HepG2 (cell line): ENCODE measurements around the gene PAQR6. TPM values are rescaled to one million over a fixed set of nuclear protein-coding genes. Genes with fewer than 3 reads are reported as not detected.

ENCODE experiments used
- ATAC-seq: fragments of 200-7000 bp; cut with Tn5 transposase; 3 replicates; pipeline ENCODE4 v1.9.1; 2020; ENCODE audit warnings: mild to moderate bottlenecking, moderate library complexity
- BruUV-seq: library from RNA; stranded (reverse); fragments of 400-500 nt; replicated peaks from 2 replicates; lab custom pipeline; 2021; lab: Mats Ljungman, UMichigan
- CTCF ChIA-PET: fragments of 300-600 bp; formaldehyde crosslinking; extraction: SDS; loops from one replicate; lab custom pipeline; 2021; ENCODE audit warnings: low total read pairs, inconsistent platforms, low intra/inter-chr PET ratio; lab: Yijun Ruan, JAX
- POLR2A ChIA-PET: fragments of 350-600 bp; sonication (Branson Sonifier 250); formaldehyde crosslinking; loops from one replicate; lab custom pipeline; 2020; ENCODE audit warnings: antibody characterized with exemption, inconsistent platforms; lab: Yijun Ruan, JAX
- DNase-seq: peaks from one replicate; pipeline ENCODE4 v3.0.0-alpha.2; 2015; ENCODE audit warnings: low spot score
- FAIRE-seq: peaks from 3 replicates; lab custom pipeline; 2011; peaks lifted over from hg19 to GRCh38; lab: Jason Lieb, UNC
- H2AFZ ChIP-seq: one replicate; pipeline ENCODE4 v1.6.1; 2011; ENCODE audit warnings: low read length, inconsistent platforms
- H3K27ac ChIP-seq: fragments of 300-600 bp; 3 replicates; pipeline ENCODE4 v1.8.0; 2011; ENCODE audit warnings: mixed run types, mild to moderate bottlenecking, mixed read lengths, low read length, inconsistent platforms; ENCODE audit not compliant: insufficient read depth; ENCODE audit errors: extremely low read length
- H3K27me3 ChIP-seq, 2 experiments: fragments of 200-600 bp in 1 of 2; 2 replicates in 1 of 2; 3 replicates in 1 of 2; pipeline versions ENCODE4 v1.6.0 to v1.8.0; 2011; ENCODE audit warnings: low read length in 2 of 2, mild to moderate bottlenecking in 2 of 2, moderate library complexity in 2 of 2, inconsistent platforms in 1 of 2; ENCODE audit not compliant: insufficient read depth in 2 of 2, control insufficient read depth in 1 of 2
- H3K36me3 ChIP-seq, 2 experiments: fragments of 200-600 bp in 1 of 2; replicated peaks in 1 of 2; 2 replicates in 1 of 2; 3 replicates in 1 of 2; pipeline versions ENCODE4 v1.5.1 to v1.8.0; 2011; ENCODE audit warnings: low read length in 2 of 2, inconsistent platforms in 1 of 2; ENCODE audit not compliant: insufficient read depth in 2 of 2, control insufficient read depth in 1 of 2
- H3K4me1 ChIP-seq: 2 replicates; pipeline ENCODE4 v1.5.1; 2012; ENCODE audit warnings: low read length, inconsistent platforms; ENCODE audit not compliant: insufficient read depth
- H3K4me2 ChIP-seq: 2 replicates; pipeline ENCODE4 v1.6.0; 2011; ENCODE audit warnings: low read depth, low read length, inconsistent platforms
- H3K4me3 ChIP-seq, 3 experiments: fragments of 200-600 bp in 1 of 3; sonication (generic), shearing (Covaris generic) in 1 of 3; replicated peaks in 1 of 3; 2 replicates each; pipeline ENCODE4 v1.5.1; 2011 to 2016; ENCODE audit warnings: low read length in 3 of 3, inconsistent platforms in 2 of 3, low read depth in 2 of 3, mild to moderate bottlenecking in 2 of 3, control low read depth in 1 of 3, mixed read lengths in 1 of 3; ENCODE audit not compliant: insufficient read depth in 1 of 3
- H3K79me2 ChIP-seq: one replicate; pipeline ENCODE4 v1.6.1; 2011; ENCODE audit warnings: low read length, inconsistent platforms; ENCODE audit not compliant: insufficient read depth
- H3K9ac ChIP-seq: 2 replicates; pipeline ENCODE4 v1.6.0; 2011; ENCODE audit warnings: mild to moderate bottlenecking, low read depth, low read length, inconsistent platforms; ENCODE audit not compliant: insufficient read depth
- H3K9me3 ChIP-seq: 2 replicates; pipeline ENCODE4 v1.5.1; 2012; ENCODE audit warnings: mild to moderate bottlenecking, low read length
- H4K20me1 ChIP-seq: 2 replicates; pipeline ENCODE4 v1.6.0; 2011; ENCODE audit warnings: inconsistent platforms, mild to moderate bottlenecking, low read length, moderate library complexity; ENCODE audit not compliant: insufficient read depth
- ARID3A ChIP-seq: IDR thresholded peaks from 2 replicates; pipeline ENCODE4 v1.6.1; 2012; ENCODE audit warnings: low read depth, low read length, improper control_type of control experiment
- ATF5 ChIP-seq: sonication (generic); formaldehyde crosslinking; IDR thresholded peaks from 2 replicates; pipeline ENCODE4 v1.4.0; 2020; ENCODE audit warnings: mild to moderate bottlenecking, low read depth, missing genetic modification reagents
- ATF7-NPFF ChIP-seq: sonication (generic); formaldehyde crosslinking; IDR thresholded peaks from 2 replicates; pipeline ENCODE4 v1.8.1; 2023; ENCODE audit warnings: mild to moderate bottlenecking, low read depth, missing genetic modification reagents, moderate library complexity
- BHLHE40 ChIP-seq: IDR thresholded peaks from 2 replicates; pipeline ENCODE4 v1.6.1; 2011; ENCODE audit warnings: low read length, improper control_type of control experiment
- CCAR2 ChIP-seq: fragments of 200-400 bp; formaldehyde crosslinking; optimal IDR thresholded peaks from 2 replicates; pipeline ENCODE3; 2018; ENCODE audit warnings: low read depth, mild to moderate bottlenecking, low read length, moderate library complexity
- ETV6 ChIP-seq: sonication (generic); formaldehyde crosslinking; conservative IDR thresholded peaks from 2 replicates; pipeline ENCODE4 v1.4.0; 2020; ENCODE audit warnings: missing genetic modification reagents
- FOXK1 ChIP-seq: sonication (generic); formaldehyde crosslinking; IDR thresholded peaks from 2 replicates; pipeline ENCODE4 v1.4.0; 2020; ENCODE audit warnings: low read depth, missing genetic modification reagents, borderline replicate concordance
- HMGA1 ChIP-seq: sonication (generic); formaldehyde crosslinking; conservative IDR thresholded peaks from 2 replicates; pipeline ENCODE4 v1.4.0; 2020; ENCODE audit warnings: missing genetic modification reagents
- PRDM10 ChIP-seq: sonication (generic); formaldehyde crosslinking; IDR thresholded peaks from 2 replicates; pipeline ENCODE4 v1.4.0; 2020; ENCODE audit warnings: low read depth, missing genetic modification reagents
- SMAD3 ChIP-seq: sonication (generic); formaldehyde crosslinking; IDR thresholded peaks from 2 replicates; pipeline ENCODE4 v1.4.0; 2020; ENCODE audit warnings: missing genetic modification reagents
- SNRNP70 ChIP-seq: fragments of 200-400 bp; formaldehyde crosslinking; IDR thresholded peaks from 2 replicates; pipeline ENCODE4 v1.6.1; 2017; ENCODE audit warnings: mild to moderate bottlenecking, low read depth, low read length, moderate library complexity
- SP2 ChIP-seq: sonication (generic); formaldehyde crosslinking; IDR thresholded peaks from 2 replicates; pipeline ENCODE4 v1.5.1; 2020; ENCODE audit warnings: mild to moderate bottlenecking, missing genetic modification reagents
- ZBTB38 ChIP-seq: sonication (generic); formaldehyde crosslinking; IDR thresholded peaks from 2 replicates; pipeline ENCODE4 v1.5.1; 2020; ENCODE audit warnings: mild to moderate bottlenecking, missing genetic modification reagents
- ZBTB44 ChIP-seq: sonication (generic); formaldehyde crosslinking; IDR thresholded peaks from 2 replicates; pipeline ENCODE4 v1.4.0; 2020; ENCODE audit warnings: missing genetic modification reagents
- ZBTB7B ChIP-seq: sonication (generic); formaldehyde crosslinking; IDR thresholded peaks from 2 replicates; pipeline ENCODE4 v1.4.0; 2020; ENCODE audit warnings: missing genetic modification reagents
- ZNF558 ChIP-seq: sonication (generic); formaldehyde crosslinking; IDR thresholded peaks from 2 replicates; pipeline ENCODE4 v1.9.0; 2022; ENCODE audit warnings: mild to moderate bottlenecking, missing genetic modification reagents, borderline replicate concordance
- WGBS: methylation state at CpG from one replicate; pipeline ENCODE4 v1.1.6; 2017; ENCODE audit warnings: low lambda C conversion rate; 5-methylcytosine and 5-hydroxymethylcytosine counted together
- in situ Hi-C: cut with HindIII; loops from 2 replicates; pipeline ENCODE4 v1.10.0; 2017; ENCODE audit warnings: low pct_unique_long_range_greater_than_20kb; ENCODE audit not compliant: extremely low pct_ligation_motif_present
- intact Hi-C: fragments of 100-400 bp; cut with micrococcal nuclease; formaldehyde crosslinking; loops from one replicate; pipeline ENCODE4 v1.10.0; 2022; ENCODE audit not compliant: unreplicated experiment
- polyA plus RNA-seq, 8 experiments: library from polyadenylated mRNA; depleted of rRNA in 3 of 8; stranded (reverse) in 7 of 8; unstranded in 1 of 8; fragments of >200 nt; fragmentation: Illumina TruSeq in 4 of 8; extraction: Trizol in 4 of 8; gene quantifications; 2 replicates each; pipeline versions ENCODE4 v1.2.1 to v1.2.3, GENCODE V29; 2011 to 2016; ENCODE audit warnings: low read depth in 4 of 8, missing spikeins in 1 of 8, mixed read lengths in 1 of 8; ENCODE audit not compliant: insufficient read depth in 1 of 8
- total RNA-seq, 5 experiments: library from RNA; depleted of rRNA; stranded (reverse); fragments of >200 nt; fragmentation: Illumina TruSeq; extraction: Trizol; gene quantifications; 2 replicates each; pipeline ENCODE4 v1.2.3, GENCODE V29; 2016; ENCODE audit warnings: low read depth in 1 of 5
- TF ChIP-seq, protein P1 (sequence below): IDR thresholded peaks from 2 replicates; pipeline ENCODE4 v1.6.1; 2012; ENCODE audit warnings: inconsistent platforms

PAQR6 gene
- total and polyA plus RNA-seq, 2 of the 13 experiments (the other 11 are each of a cell fraction or from before 2014, with no cell fraction given) = 0.82 to 1.4 TPM

- FAIRE-seq (no peak), ATAC-seq (no peak)
- H2AFZ ChIP-seq = no peak overlapping the region
- no peaks in the 10 kb centered on the region for H4K20me1 ChIP-seq
- BruUV-seq = no TSS peak
- no peak overlapping the region for H3K9ac ChIP-seq
- peaks cover 29% of the 10 kb centered on the region for H3K4me1 ChIP-seq
- intact Hi-C loops = no loop called here
- in situ Hi-C loops = no loop called here
- ChIA-PET CTCF (no interaction called here), POLR2A (interaction anchor here (1.2 kb wide), 1 partner anchor 45 kb away, joined by 4 read pairs; no protein-coding TSS in a partner anchor)
- H3K27ac ChIP-seq = peak overlapping the region; percentile 11
- H3K4me3 ChIP-seq = no peak overlapping the region
- no peaks in the 10 kb centered on the region; a peak in 1 of 5 replicates for H3K27me3 ChIP-seq
- H3K9me3 ChIP-seq = no peaks in the 10 kb centered on the region
- H3K36me3 ChIP-seq = peaks cover 14 to 24% of the 10 kb centered on the region in 2 experiments; a peak in 4 of 5 replicates
- 98% methylated on average over 2 of the region's 2 CpGs for WGBS
- peaks cover 28% of the 10 kb centered on the region for H3K79me2 ChIP-seq
- H3K4me2 ChIP-seq = no peak overlapping the region
- TF ChIP-seq ATF5 (no peak), HMGA1 (CRISPR knock-in tag) (no peak), SNRNP70 (no peak), ZBTB38 (CRISPR knock-in tag) (no peak), PRDM10 (CRISPR knock-in tag) (no peak), BHLHE40 (no peak), CCAR2 (no peak), FOXK1 (no peak), ZBTB44 (no peak), ATF7-NPFF (CRISPR knock-in tag) (no peak), SMAD3 (CRISPR knock-in tag) (no peak), ZNF558 (CRISPR knock-in tag) (no peak), ETV6 (CRISPR knock-in tag) (no peak), ZBTB7B (no peak), ARID3A (no peak), SP2 (CRISPR knock-in tag) (no peak)
- TF ChIP-seq, protein P1, sequence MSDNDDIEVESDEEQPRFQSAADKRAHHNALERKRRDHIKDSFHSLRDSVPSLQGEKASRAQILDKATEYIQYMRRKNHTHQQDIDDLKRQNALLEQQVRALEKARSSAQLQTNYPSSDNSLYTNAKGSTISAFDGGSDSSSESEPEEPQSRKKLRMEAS = no peak
- TF ChIP-seq, all 625 proteins: peak for 0
- DNase-seq = no peak
Measured at GRCh38 chr1:156217871-156218270, 30.0 kb downstream of the PAQR6 start.
